Adipocyte (in vitro differentiated cells): ENCODE data around the gene TAC4.

Experiments used
- DNase-seq: peaks from one replicate; pipeline ENCODE4 v3.0.0-alpha.2; 2015; ENCODE audit warnings: low read depth
- H3K27me3 ChIP-seq: replicated peaks from 2 replicates; pipeline ENCODE4 v1.7.0; 2013; ENCODE audit warnings: mild to moderate bottlenecking, low read length, moderate library complexity; ENCODE audit not compliant: control insufficient read depth, insufficient read depth
- H3K36me3 ChIP-seq: 2 replicates; pipeline ENCODE4 v1.7.0; 2013; ENCODE audit warnings: low read length, mild to moderate bottlenecking, moderate library complexity; ENCODE audit not compliant: control insufficient read depth, insufficient read depth, severe bottlenecking
- H3K4me1 ChIP-seq: 2 replicates; pipeline ENCODE4 v1.7.0; 2013; ENCODE audit warnings: mild to moderate bottlenecking, low read length, moderate library complexity; ENCODE audit not compliant: control insufficient read depth, insufficient read depth
- H3K4me3 ChIP-seq: 2 replicates; pipeline ENCODE4 v1.7.0; 2013; ENCODE audit warnings: mild to moderate bottlenecking, low read length, moderate library complexity
- H3K9ac ChIP-seq: 2 replicates; pipeline ENCODE4 v1.7.0; 2013; ENCODE audit warnings: mild to moderate bottlenecking, low read length, moderate library complexity
- H3K9me3 ChIP-seq: 2 replicates; pipeline ENCODE4 v1.7.0; 2013; ENCODE audit warnings: mild to moderate bottlenecking, low read length, moderate library complexity; ENCODE audit not compliant: control insufficient read depth

TAC4 gene

GRCh38 chr17:49848019-49848473 lies at the start of gene TAC4:
TSS of gene TAC4 (minus strand) at chr17:49848069. CDS start at chr17:49848017, 52 bp downstream.
- Histone ChIP-seq H3K27me3 (no peaks in the 10 kb centered on the region), H3K36me3 (no peaks in the 10 kb centered on the region), H3K4me3 (no peak within 1 kb of the TSS), H3K4me1 (peaks cover 16% of the 10 kb centered on the region), H3K9ac (no peak within 1 kb of the TSS), H3K9me3 (no peaks in the 10 kb centered on the region)
- no peak for DNase-seq

GRCh38 chr17:49896860-49897259 lies 49.0 kb upstream of the TAC4 start:
- Histone ChIP-seq H3K27me3 (peaks cover 56% of the 10 kb centered on the region), H3K4me1 (no peaks in the 10 kb centered on the region), H3K9me3 (no peaks in the 10 kb centered on the region), H3K9ac (no peak overlapping the region), H3K4me3 (no peak overlapping the region), H3K36me3 (no peaks in the 10 kb centered on the region)
- no peak for DNase-seq

- DNase-seq, result no peak
- Histone ChIP-seq H3K4me1 (no peaks in the 10 kb centered on the region), H3K4me3 (no peak overlapping the region), H3K9me3 (no peaks in the 10 kb centered on the region), H3K9ac (no peak overlapping the region), H3K27me3 (peaks cover 57% of the 10 kb centered on the region), H3K36me3 (no peaks in the 10 kb centered on the region)
Measured at GRCh38 chr17:49896222-49896621, 48.4 kb upstream of the TAC4 start.

- Histone ChIP-seq H3K27me3 (peaks cover 57% of the 10 kb centered on the region), H3K4me3 (no peak overlapping the region), H3K9me3 (no peaks in the 10 kb centered on the region), H3K9ac (no peak overlapping the region), H3K4me1 (no peaks in the 10 kb centered on the region), H3K36me3 (no peaks in the 10 kb centered on the region)
- no peak for DNase-seq
Measured at GRCh38 chr17:49895812-49896211, 47.9 kb upstream of the TAC4 start.

- Histone ChIP-seq H3K36me3 (no peaks in the 10 kb centered on the region), H3K9me3 (no peaks in the 10 kb centered on the region), H3K27me3 (peaks cover 57% of the 10 kb centered on the region), H3K9ac (no peak overlapping the region), H3K4me1 (peaks cover 7% of the 10 kb centered on the region), H3K4me3 (no peak overlapping the region)
- no peak for DNase-seq
Measured at GRCh38 chr17:49894761-49895160, 46.9 kb upstream of the TAC4 start.

GRCh38 chr17:49891694-49892389 lies 44.0 kb upstream of the TAC4 start:
- no peak for DNase-seq
- Histone ChIP-seq H3K4me3 (no peak overlapping the region), H3K27me3 (peaks cover 51% of the 10 kb centered on the region)

GRCh38 chr17:49891271-49891670 lies 43.4 kb upstream of the TAC4 start:
- Histone ChIP-seq H3K4me3 (no peak overlapping the region), H3K9me3 (no peaks in the 10 kb centered on the region), H3K9ac (no peak overlapping the region), H3K36me3 (no peaks in the 10 kb centered on the region), H3K27me3 (peaks cover 51% of the 10 kb centered on the region), H3K4me1 (peaks cover 11% of the 10 kb centered on the region)
- no peak for DNase-seq

More at GRCh38 chr17:49891694-49892389, 44.0 kb upstream of the TAC4 start:
- no peak overlapping the region for H3K9ac ChIP-seq
- H3K36me3 ChIP-seq, result no peaks in the 10 kb centered on the region
- no peaks in the 10 kb centered on the region for H3K9me3 ChIP-seq
- peaks cover 11% of the 10 kb centered on the region for H3K4me1 ChIP-seq

- H3K4me1 ChIP-seq, result peaks cover 11% of the 10 kb centered on the region
- H3K27me3 ChIP-seq, result peaks cover 51% of the 10 kb centered on the region
- no peak overlapping the region for H3K9ac ChIP-seq
- H3K4me3 ChIP-seq, result no peak overlapping the region
- no peaks in the 10 kb centered on the region for H3K36me3 ChIP-seq
- H3K9me3 ChIP-seq, result no peaks in the 10 kb centered on the region
- DNase-seq, result no peak
Measured at GRCh38 chr17:49890852-49891251, 43.0 kb upstream of the TAC4 start.

- Histone ChIP-seq H3K4me3 (no peak overlapping the region), H3K9ac (no peak overlapping the region), H3K9me3 (no peaks in the 10 kb centered on the region), H3K27me3 (peaks cover 47% of the 10 kb centered on the region), H3K4me1 (peaks cover 11% of the 10 kb centered on the region), H3K36me3 (no peaks in the 10 kb centered on the region)
- DNase-seq, result no peak
Measured at GRCh38 chr17:49890077-49890821, 42.4 kb upstream of the TAC4 start.

- no peak overlapping the region for H3K9ac ChIP-seq
- no peak for DNase-seq
- H3K9me3 ChIP-seq, result no peaks in the 10 kb centered on the region
- no peaks in the 10 kb centered on the region for H3K36me3 ChIP-seq
- H3K4me3 ChIP-seq, result no peak overlapping the region
- peaks cover 11% of the 10 kb centered on the region for H3K4me1 ChIP-seq
- H3K27me3 ChIP-seq, result peaks cover 40% of the 10 kb centered on the region
Measured at GRCh38 chr17:49889500-49889899, 41.6 kb upstream of the TAC4 start.

- H3K9me3 ChIP-seq, result no peaks in the 10 kb centered on the region
- peaks cover 34% of the 10 kb centered on the region for H3K27me3 ChIP-seq
- H3K4me3 ChIP-seq, result no peak overlapping the region
- H3K36me3 ChIP-seq, result no peaks in the 10 kb centered on the region
- peaks cover 11% of the 10 kb centered on the region for H3K4me1 ChIP-seq
- H3K9ac ChIP-seq, result no peak overlapping the region
- no peak for DNase-seq
Measured at GRCh38 chr17:49887744-49888360, 40.0 kb upstream of the TAC4 start.
